H9 (cell line): Measurements from ENCODE around the gene CTIF. TPM values are rescaled to one million over a fixed set of nuclear protein-coding genes. Genes with fewer than 3 reads are reported as not detected.

Experiments used
- DNase-seq: peaks from one replicate; pipeline ENCODE4 v3.0.0-alpha.2; 2017
- H2AFZ ChIP-seq: one replicate; pipeline ENCODE4 v1.6.1; 2013; ENCODE audit warnings: mild to moderate bottlenecking, low read length, control low read depth, moderate library complexity
- H2AK5ac ChIP-seq: 2 replicates; pipeline ENCODE4 v1.6.1; 2013; ENCODE audit warnings: low read length, control low read depth, mixed read lengths; ENCODE audit not compliant: insufficient read length
- H2BK120ac ChIP-seq: one replicate; pipeline ENCODE4 v1.6.1; 2013; ENCODE audit warnings: low read depth, mild to moderate bottlenecking, low read length, control low read depth, inconsistent platforms; ENCODE audit not compliant: poor library complexity, severe bottlenecking
- H2BK12ac ChIP-seq: 2 replicates; pipeline ENCODE4 v1.6.1; 2013; ENCODE audit warnings: low read length, control low read depth, mixed read lengths, low read depth; ENCODE audit not compliant: insufficient read length
- H2BK15ac ChIP-seq: 2 replicates; pipeline ENCODE4 v1.6.1; 2013; ENCODE audit warnings: low read depth, low read length, control low read depth
- H2BK20ac ChIP-seq: one replicate; pipeline ENCODE4 v1.6.1; 2013; ENCODE audit warnings: low read depth, mild to moderate bottlenecking, low read length, control low read depth, inconsistent platforms; ENCODE audit not compliant: poor library complexity, severe bottlenecking
- H2BK5ac ChIP-seq: 2 replicates; pipeline ENCODE4 v1.6.1; 2013; ENCODE audit warnings: low read length, control low read depth, mixed read lengths; ENCODE audit not compliant: insufficient read length
- H3K14ac ChIP-seq: 2 replicates; pipeline ENCODE4 v1.6.1; 2013; ENCODE audit warnings: low read length, control low read depth; ENCODE audit not compliant: insufficient read depth
- H3K18ac ChIP-seq: 2 replicates; pipeline ENCODE4 v1.6.1; 2013; ENCODE audit warnings: low read depth, mild to moderate bottlenecking, mixed read lengths, low read length, control low read depth; ENCODE audit not compliant: insufficient read length
- H3K23ac ChIP-seq: 2 replicates; pipeline ENCODE4 v1.6.1; 2013; ENCODE audit warnings: low read length, control low read depth, mixed read lengths, low read depth; ENCODE audit not compliant: insufficient read length
- H3K23me2 ChIP-seq: 2 replicates; pipeline ENCODE4 v1.6.1; 2013; ENCODE audit warnings: low read depth, mild to moderate bottlenecking, mixed read lengths, low read length, control low read depth; ENCODE audit not compliant: insufficient read length, poor library complexity, severe bottlenecking
- H3K27ac ChIP-seq: 2 replicates; pipeline ENCODE4 v1.5.1; 2013; ENCODE audit warnings: low read length, control low read depth, mixed read lengths, low read depth; ENCODE audit not compliant: insufficient read length
- H3K27me3 ChIP-seq: 2 replicates; pipeline ENCODE4 v1.6.1; 2013; ENCODE audit warnings: low read length, control low read depth, inconsistent platforms; ENCODE audit not compliant: insufficient read depth
- H3K4ac ChIP-seq: 2 replicates; pipeline ENCODE4 v1.6.1; 2013; ENCODE audit warnings: low read depth, mild to moderate bottlenecking, control low read depth, inconsistent platforms, low read length, moderate library complexity
- H3K4me1 ChIP-seq: 2 replicates; pipeline ENCODE4 v1.6.1; 2013; ENCODE audit warnings: low read length, control low read depth, inconsistent platforms; ENCODE audit not compliant: insufficient read depth
- H3K4me2 ChIP-seq: 2 replicates; pipeline ENCODE4 v1.6.1; 2013; ENCODE audit warnings: low read length, control low read depth, mixed read lengths; ENCODE audit not compliant: insufficient read length, insufficient read depth
- H3K56ac ChIP-seq: 2 replicates; pipeline ENCODE4 v1.6.1; 2013; ENCODE audit warnings: low read depth, mild to moderate bottlenecking, mixed read lengths, low read length, control low read depth; ENCODE audit not compliant: insufficient read length
- H3K79me1 ChIP-seq: 2 replicates; pipeline ENCODE4 v1.6.1; 2013; ENCODE audit warnings: low read depth, mild to moderate bottlenecking, moderate library complexity, low read length, control low read depth, inconsistent platforms; ENCODE audit not compliant: insufficient read depth, poor library complexity, severe bottlenecking
- H3K79me2 ChIP-seq: 2 replicates; pipeline ENCODE4 v1.6.1; 2013; ENCODE audit warnings: low read length, control low read depth, inconsistent platforms; ENCODE audit not compliant: insufficient read depth
- H3K9ac ChIP-seq: 2 replicates; pipeline ENCODE4 v1.6.1; 2013; ENCODE audit warnings: low read length, control low read depth, mixed read lengths; ENCODE audit not compliant: insufficient read length; ENCODE audit errors: extremely low read depth
- H3K9me3 ChIP-seq: one replicate; pipeline ENCODE4 v1.6.1; 2013; ENCODE audit warnings: low read depth, low read length, inconsistent platforms; ENCODE audit not compliant: control insufficient read depth
- H3T11ph ChIP-seq: one replicate; pipeline ENCODE4 v1.6.1; 2013; ENCODE audit warnings: mild to moderate bottlenecking, low read length, control low read depth, inconsistent platforms
- H4K20me1 ChIP-seq: one replicate; pipeline ENCODE4 v1.6.1; 2013; ENCODE audit not compliant: control insufficient read depth, insufficient read length, insufficient read depth
- H4K5ac ChIP-seq: 2 replicates; pipeline ENCODE4 v1.6.1; 2013; ENCODE audit warnings: low read depth, mild to moderate bottlenecking, mixed read lengths, low read length, control low read depth; ENCODE audit not compliant: insufficient read length
- H4K8ac ChIP-seq: replicated peaks from 2 replicates; pipeline ENCODE4 v1.6.1; 2013; ENCODE audit warnings: low read length, control low read depth, mixed read lengths, low read depth; ENCODE audit not compliant: insufficient read length
- H4K91ac ChIP-seq: 2 replicates; pipeline ENCODE4 v1.6.1; 2013; ENCODE audit warnings: low read depth, mild to moderate bottlenecking, moderate library complexity, mixed read lengths, low read length, control low read depth; ENCODE audit not compliant: insufficient read length
- H3K27ac Mint-ChIP-seq, 3 experiments: 2 replicates in 2 of 3; 3 replicates in 1 of 3; pipeline ENCODE4 v1.8.0; 2020 to 2021; ENCODE audit warnings: mixed read lengths in 3 of 3, mild to moderate bottlenecking in 1 of 3, moderate library complexity in 1 of 3
- H3K27me3 Mint-ChIP-seq: 2 replicates; pipeline ENCODE4 v1.8.0; 2021; ENCODE audit warnings: low read depth, mild to moderate bottlenecking, moderate library complexity, mixed read lengths
- H3K36me3 Mint-ChIP-seq, 3 experiments: 2 replicates in 2 of 3; 3 replicates in 1 of 3; pipeline ENCODE4 v1.8.0; 2020 to 2021; ENCODE audit warnings: low read depth in 3 of 3, mixed read lengths in 3 of 3; ENCODE audit not compliant: insufficient read depth in 1 of 3
- H3K4me1 Mint-ChIP-seq, 2 experiments: 2 replicates each; pipeline ENCODE4 v1.8.0; 2020; ENCODE audit warnings: mixed read lengths in 2 of 2
- H3K4me3 Mint-ChIP-seq, 2 experiments: 2 replicates in 1 of 2; 3 replicates in 1 of 2; pipeline ENCODE4 v1.8.0; 2020 to 2021; ENCODE audit warnings: mild to moderate bottlenecking in 2 of 2, mixed read lengths in 2 of 2, moderate library complexity in 1 of 2
- H3K9me3 Mint-ChIP-seq, 2 experiments: 2 replicates in 1 of 2; 3 replicates in 1 of 2; pipeline ENCODE4 v1.8.0; 2020; ENCODE audit warnings: mild to moderate bottlenecking in 2 of 2, mixed read lengths in 2 of 2, moderate library complexity in 1 of 2
- WGBS: extraction: QIAGEN DNeasy Blood & Tissue Kit; methylation state at CpG from one replicate; pipeline ENCODE4 v1.1.7; 2013; ENCODE audit warnings: missing lambda C conversion rate, low lambda C conversion rate, mixed read lengths; ENCODE audit not compliant: insufficient read length; ENCODE audit errors: extremely low coverage; 5-methylcytosine and 5-hydroxymethylcytosine counted together
- total RNA-seq: library from RNA; stranded (reverse); gene quantifications from 2 replicates; pipeline ENCODE4 v1.2.1, GENCODE V29; 2021
- TF ChIP-seq, protein P1 (sequence below): fragments of 200-600 bp; sonication (generic); conservative IDR thresholded peaks from 3 replicates; pipeline ENCODE4 v1.8.0; 2021; ENCODE audit warnings: antibody characterized with exemption, mild to moderate bottlenecking

Gene CTIF
- total RNA-seq, 1 experiment from 2014 or later = 15.8 TPM

- Mint-ChIP-seq H3K9me3 (peaks cover 21% of the 10 kb centered on the region in 2 experiments), H3K4me3 (no peak overlapping the region), H3K4me1 (no peaks in the 10 kb centered on the region), H3K27me3 (no peaks in the 10 kb centered on the region), H3K36me3 (peaks cover 25 to 33% (median 27%) of the 10 kb centered on the region in 3 experiments), H3K27ac (no peak overlapping the region)
- Histone ChIP-seq H3K14ac (no peak overlapping the region), H3K27ac (no peak overlapping the region), H2BK20ac (no peak overlapping the region), H3K56ac (no peak overlapping the region), H3K4ac (no peak overlapping the region), H2BK120ac (no peak overlapping the region), H3K79me2 (no peaks in the 10 kb centered on the region), H3K9me3 (no peaks in the 10 kb centered on the region), H4K91ac (no peak overlapping the region), H3K18ac (no peak overlapping the region), H3K79me1 (no peaks in the 10 kb centered on the region), H2BK15ac (no peak overlapping the region), H2AK5ac (no peak overlapping the region), H4K5ac (no peak overlapping the region), H3K9ac (no peak overlapping the region), H3K4me1 (no peaks in the 10 kb centered on the region), H4K20me1 (no peaks in the 10 kb centered on the region), H2BK12ac (no peak overlapping the region), H4K8ac (no peak overlapping the region), H3T11ph (no peak overlapping the region), H3K23me2 (no peaks in the 10 kb centered on the region), H3K4me2 (no peak overlapping the region), H2BK5ac (no peak overlapping the region), H3K27me3 (no peaks in the 10 kb centered on the region), H3K23ac (no peak overlapping the region), H2AFZ (no peak overlapping the region)
- DNase-seq = no peak
- WGBS = no CpG with 5 or more reads among the region's 7 CpGs
- TF ChIP-seq, protein P1, sequence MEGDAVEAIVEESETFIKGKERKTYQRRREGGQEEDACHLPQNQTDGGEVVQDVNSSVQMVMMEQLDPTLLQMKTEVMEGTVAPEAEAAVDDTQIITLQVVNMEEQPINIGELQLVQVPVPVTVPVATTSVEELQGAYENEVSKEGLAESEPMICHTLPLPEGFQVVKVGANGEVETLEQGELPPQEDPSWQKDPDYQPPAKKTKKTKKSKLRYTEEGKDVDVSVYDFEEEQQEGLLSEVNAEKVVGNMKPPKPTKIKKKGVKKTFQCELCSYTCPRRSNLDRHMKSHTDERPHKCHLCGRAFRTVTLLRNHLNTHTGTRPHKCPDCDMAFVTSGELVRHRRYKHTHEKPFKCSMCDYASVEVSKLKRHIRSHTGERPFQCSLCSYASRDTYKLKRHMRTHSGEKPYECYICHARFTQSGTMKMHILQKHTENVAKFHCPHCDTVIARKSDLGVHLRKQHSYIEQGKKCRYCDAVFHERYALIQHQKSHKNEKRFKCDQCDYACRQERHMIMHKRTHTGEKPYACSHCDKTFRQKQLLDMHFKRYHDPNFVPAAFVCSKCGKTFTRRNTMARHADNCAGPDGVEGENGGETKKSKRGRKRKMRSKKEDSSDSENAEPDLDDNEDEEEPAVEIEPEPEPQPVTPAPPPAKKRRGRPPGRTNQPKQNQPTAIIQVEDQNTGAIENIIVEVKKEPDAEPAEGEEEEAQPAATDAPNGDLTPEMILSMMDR = no peak
Measured at GRCh38 chr18:48669991-48670750, 131.3 kb downstream of the CTIF start.
